ENCODE measurements around the gene TACR3. TPM values are rescaled to one million over a fixed set of nuclear protein-coding genes. Genes with fewer than 3 reads are reported as not detected.
"Not testable (repeated sequence)": the region's sequence is repeated elsewhere in the genome, so short reads cannot be mapped to it uniquely, and the experiment has no call there.

Gene TACR3
- total and polyA plus RNA-seq, 2 donors (not counting 1 experiment from before 2014, with no cell fraction given): under 0.01 to 0.01 TPM

- Histone ChIP-seq H3K27me3 (ENCODE audit: control insufficient read depth, insufficient read depth, low read length) (no peaks in the 10 kb centered on the region), H3K79me2 (ENCODE audit: control insufficient read depth, insufficient read depth, low read length) (no peaks in the 10 kb centered on the region), H4K20me1 (ENCODE audit: control insufficient read depth, extremely low read depth, insufficient read depth, low read length) (no peaks in the 10 kb centered on the region), H3K9me3 (ENCODE audit: control insufficient read depth, insufficient read depth, low read depth, low read length) (no peaks in the 10 kb centered on the region), H3K9ac (ENCODE audit: insufficient read depth, low read length) (no peak overlapping the region), H3K4me1 (ENCODE audit: control insufficient read depth, extremely low read depth, insufficient read depth, low read length) (no peaks in the 10 kb centered on the region), H3K27ac (ENCODE audit: insufficient read depth, low read length) (no peak overlapping the region), H2AFZ (ENCODE audit: low read length) (no peak overlapping the region), H3K4me2 (ENCODE audit: extremely low read depth, insufficient read depth, low read length) (no peak overlapping the region), H3K36me3 (ENCODE audit: control insufficient read depth, insufficient read depth, low read length) (no peaks in the 10 kb centered on the region), H3K4me3 (replicated peaks in 1 of 4; ENCODE audit: control extremely low read depth in 1 of 4, insufficient read depth in 1 of 4, low read depth in 3 of 4, low read length in 4 of 4) (no peak overlapping the region)
- DNase-seq (ENCODE audit: low read depth in 2 of 2): no peak
- no peak for TF ChIP-seq CTCF (conservative IDR thresholded peaks at IDR 0.05 in 1 of 2, IDR thresholded peaks at IDR 0.05 in 1 of 2; ENCODE audit: low read depth in 1 of 2, low read length in 2 of 2)
- TF ChIP-seq EZH2 (IDR thresholded peaks at IDR 0.05; ENCODE audit: low read length, missing control alignments): no peak
Observed at GRCh38 chr4:103567591-103567990, 152.2 kb downstream of the TACR3 start.

DNA sequence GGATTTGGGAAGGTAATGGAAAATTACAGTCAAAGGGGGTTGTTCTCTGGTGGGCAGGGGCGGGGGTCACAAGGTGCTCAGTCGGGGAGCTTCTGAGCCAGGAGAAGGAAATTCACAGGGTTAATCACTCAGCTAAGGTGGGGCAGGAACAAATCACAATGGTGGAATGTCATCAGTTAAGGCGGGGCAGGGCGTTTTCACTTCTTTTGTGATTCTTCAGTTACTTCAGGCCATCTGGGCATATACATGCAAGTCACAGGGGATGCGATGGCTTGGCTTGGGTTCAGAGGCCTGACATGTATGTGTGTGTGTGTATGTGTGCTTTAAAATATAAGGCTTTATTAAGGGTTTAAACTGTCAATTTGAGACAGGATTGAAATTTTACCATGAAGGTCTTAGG lies 160.6 kb downstream of the TACR3 start:
- not testable (repeated sequence) for H3K4me1 ChIP-seq (ENCODE audit: control insufficient read depth, extremely low read depth, insufficient read depth, low read length); DNase-seq (ENCODE audit: low read depth in 2 of 2); H3K27me3 ChIP-seq (ENCODE audit: control insufficient read depth, insufficient read depth, low read length); H3K4me3 ChIP-seq (replicated peaks in 1 of 4; ENCODE audit: control extremely low read depth in 1 of 4, insufficient read depth in 1 of 4, low read depth in 3 of 4, low read length in 4 of 4); H3K79me2 ChIP-seq (ENCODE audit: control insufficient read depth, insufficient read depth, low read length); H3K9ac ChIP-seq (ENCODE audit: insufficient read depth, low read length); H3K4me2 ChIP-seq (ENCODE audit: extremely low read depth, insufficient read depth, low read length); H3K36me3 ChIP-seq (ENCODE audit: control insufficient read depth, insufficient read depth, low read length); H2AFZ ChIP-seq (ENCODE audit: low read length); H3K27ac ChIP-seq (ENCODE audit: insufficient read depth, low read length); H3K9me3 ChIP-seq (ENCODE audit: control insufficient read depth, insufficient read depth, low read depth, low read length); H4K20me1 ChIP-seq (ENCODE audit: control insufficient read depth, extremely low read depth, insufficient read depth, low read length)

All from fibroblast of lung (primary cell).